Kidney glomerular epithelial cell (primary cell): ENCODE measurements around the gene CNPY2.
"Not testable (repeated sequence)": the region's sequence is repeated elsewhere in the genome, so short reads cannot be mapped to it uniquely, and the experiment has no call there.

Experiments used
- DNase-seq: peaks from one replicate; lab custom pipeline; 2025; lab: John Stamatoyannopoulos, UW

Gene CNPY2

DNA sequence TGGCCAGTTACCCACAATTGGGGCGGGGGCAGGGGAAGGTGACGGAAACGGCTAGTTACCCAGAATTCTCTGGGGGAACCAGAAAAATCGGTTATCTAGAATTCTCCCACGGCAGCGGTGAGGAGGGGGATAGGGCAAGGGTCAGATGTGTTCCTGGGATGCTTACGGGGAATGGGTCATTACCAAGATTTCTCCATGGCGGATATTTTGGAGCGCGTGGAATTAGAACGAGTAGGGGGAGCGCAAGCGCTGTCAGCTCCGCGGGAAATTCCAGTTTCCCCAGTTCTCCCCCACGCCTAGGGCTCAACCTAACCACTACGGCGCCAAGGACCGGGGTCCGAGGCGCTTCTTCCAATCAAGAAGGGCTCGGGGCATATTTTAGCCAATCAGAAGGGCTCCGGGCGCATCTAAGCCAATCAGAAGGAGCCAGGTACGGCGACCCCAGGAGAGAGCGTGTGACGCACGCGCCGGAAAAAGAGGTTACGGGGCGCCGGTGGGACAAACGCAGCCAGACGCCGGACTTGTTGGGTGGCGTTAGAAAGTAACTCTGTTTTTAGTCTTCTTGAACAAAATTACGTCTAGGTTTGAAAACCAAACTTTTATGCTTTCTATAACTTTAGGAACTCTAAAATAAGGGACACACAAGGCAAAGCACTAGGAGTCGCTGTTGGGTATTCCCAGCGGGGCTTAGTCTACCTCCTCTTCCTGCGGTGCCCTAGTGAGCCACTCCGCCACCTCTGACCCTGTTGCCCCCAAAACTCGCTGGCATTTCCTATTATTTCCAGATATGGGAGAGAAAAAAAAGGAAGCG, 18.1 kb upstream of the CNPY2 start, which contains the start of gene PAN2:
Gene PAN2 (minus strand): TSS at position 322 of the 811 bp plus-strand sequence. CDS start 906 bp downstream, outside the sequence.
- peak; percentile 90 for DNase-seq

DNA sequence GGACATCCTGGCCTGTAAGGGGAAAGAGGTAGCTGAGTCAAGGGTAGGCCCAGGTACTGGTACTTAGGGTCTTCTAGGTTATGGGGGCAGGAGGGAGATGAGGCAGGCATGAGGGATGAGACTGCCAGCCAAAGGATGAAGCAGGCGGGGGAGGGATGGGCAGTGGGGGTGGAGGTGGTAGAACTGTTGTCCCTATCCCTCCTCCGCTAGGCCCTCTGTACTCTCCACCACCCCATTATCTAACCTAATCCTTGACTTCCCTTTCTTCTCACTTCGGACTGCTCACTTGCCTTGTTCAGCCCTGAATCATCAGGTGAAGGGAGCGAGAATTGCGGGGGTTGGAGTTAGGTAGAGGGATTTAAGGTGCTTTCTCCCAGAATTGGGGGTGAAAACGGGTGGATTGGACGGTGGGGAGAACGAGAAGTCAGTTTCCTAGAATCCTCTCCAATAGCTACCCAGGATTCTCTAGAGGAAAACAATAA, 17.4 kb upstream of the CNPY2 start:
- DNase-seq = no peak

DNA sequence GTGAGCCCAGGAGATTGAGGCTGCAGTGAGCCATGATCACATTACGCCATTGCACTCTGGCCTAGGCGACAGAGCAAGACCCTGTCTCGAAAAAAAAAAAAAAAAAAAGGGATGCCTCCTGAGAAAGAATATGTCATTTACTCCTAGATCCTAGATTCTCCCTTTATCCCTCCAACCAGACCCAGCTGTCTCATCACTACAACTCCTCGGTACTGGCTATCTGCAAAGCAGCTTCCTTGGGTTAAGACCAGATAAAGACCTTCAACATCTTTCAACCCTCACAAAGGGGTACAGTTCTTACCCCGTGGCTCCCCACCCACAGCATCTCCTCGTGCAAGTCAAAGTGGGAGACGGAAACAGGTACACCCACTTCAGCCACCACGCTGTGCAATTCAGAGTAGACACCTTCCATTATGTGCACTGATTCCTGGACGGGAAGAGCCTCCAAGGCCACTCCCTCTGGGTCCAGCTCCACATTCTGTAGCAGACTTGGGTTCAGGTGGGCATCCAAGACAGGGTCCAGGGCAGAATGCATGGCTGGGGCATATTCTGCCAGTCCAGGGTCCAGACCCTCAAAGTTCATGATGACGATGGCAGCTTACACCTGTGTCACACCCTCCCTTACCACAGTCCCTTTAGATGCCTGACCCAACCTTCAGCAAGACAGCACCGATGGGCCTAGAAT, 16.9 kb upstream of the CNPY2 start:
- DNase-seq = no peak

DNA sequence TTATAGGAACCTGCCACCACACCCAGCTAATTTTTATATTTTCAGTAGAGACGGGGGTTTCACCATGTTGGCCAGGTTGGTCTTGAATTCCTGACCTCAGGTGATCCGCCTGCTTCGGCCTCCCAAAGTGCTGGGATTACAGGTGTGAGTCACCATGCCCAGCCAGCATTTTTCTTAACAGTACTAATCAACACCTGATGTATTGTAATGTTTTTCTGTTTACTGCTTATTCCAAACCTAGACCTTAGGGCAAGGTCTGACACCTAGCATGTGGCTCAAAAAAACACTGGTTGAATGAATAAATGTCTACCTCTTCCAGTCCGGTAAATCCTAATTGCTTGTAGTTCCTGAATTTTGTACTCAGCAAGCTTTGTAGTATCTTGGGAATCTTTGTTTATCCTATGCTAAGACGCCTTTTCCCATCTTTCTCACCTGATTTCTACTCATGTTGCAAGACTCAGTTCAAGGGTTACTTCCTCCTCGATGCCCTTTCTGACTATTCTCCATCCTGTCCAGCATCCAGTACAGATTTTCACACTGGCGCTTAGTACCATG, 15.2 kb upstream of the CNPY2 start:
- no peak for DNase-seq

DNA sequence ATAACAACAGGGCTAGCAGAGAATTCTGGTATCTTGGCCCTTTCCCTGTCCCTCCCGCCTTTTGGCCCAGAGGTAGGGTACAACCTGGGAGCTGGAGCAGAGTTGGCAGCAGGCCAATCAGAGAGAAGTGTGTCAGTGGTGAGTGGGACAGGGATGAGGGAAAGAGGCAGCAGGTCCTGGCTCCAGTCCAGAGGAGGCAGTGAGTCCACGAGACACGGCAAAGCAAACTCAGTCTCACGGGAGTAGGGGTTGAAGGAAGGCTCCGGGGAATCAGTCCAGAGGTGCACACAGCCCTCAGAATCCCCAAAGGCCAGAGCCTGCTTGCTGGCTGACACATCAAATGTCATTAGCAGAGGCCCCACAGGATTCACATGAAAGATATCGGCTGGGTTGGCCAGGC, 10.7 kb upstream of the CNPY2 start:
- no peak for DNase-seq

DNA sequence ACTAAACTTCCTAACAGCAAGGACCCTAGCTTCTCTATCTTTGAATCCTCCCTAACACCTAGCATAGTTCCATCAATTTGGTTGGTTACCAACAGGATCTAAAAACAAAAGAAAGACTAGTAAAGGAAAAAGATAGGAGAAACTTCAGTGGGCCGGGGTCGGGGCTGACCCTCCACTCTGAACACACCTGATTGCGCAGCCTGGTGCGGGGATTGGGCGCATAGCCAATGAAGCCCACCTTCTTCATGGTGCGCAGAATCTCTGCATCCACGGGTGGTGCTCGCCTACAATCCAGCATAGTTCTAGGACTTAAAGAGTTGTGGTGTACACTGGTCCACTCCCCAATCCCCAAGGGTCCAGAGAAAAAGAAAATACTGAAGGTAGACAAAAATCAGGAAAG, 10.3 kb upstream of the CNPY2 start:
- no peak for DNase-seq

DNA sequence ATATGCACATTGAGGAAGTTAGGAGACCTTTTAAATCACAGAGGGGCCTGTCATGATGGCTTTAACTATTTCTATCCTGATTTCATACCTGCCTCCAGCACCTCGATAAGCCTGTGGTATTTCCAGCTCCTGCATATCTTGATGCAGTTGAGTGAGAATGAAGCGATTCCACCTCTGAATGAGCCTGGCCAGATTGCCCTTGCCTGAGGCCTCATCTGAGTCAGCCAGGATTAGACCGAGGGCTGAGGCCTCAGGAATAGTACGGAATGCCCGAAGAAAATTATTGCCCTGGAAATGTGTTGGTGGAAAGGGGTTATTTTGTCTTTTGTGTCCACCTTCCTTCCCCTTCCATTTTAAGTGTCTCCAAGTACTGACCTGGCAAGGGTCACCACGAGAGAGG, 8.4 kb upstream of the CNPY2 start:
- DNase-seq = no peak

DNA sequence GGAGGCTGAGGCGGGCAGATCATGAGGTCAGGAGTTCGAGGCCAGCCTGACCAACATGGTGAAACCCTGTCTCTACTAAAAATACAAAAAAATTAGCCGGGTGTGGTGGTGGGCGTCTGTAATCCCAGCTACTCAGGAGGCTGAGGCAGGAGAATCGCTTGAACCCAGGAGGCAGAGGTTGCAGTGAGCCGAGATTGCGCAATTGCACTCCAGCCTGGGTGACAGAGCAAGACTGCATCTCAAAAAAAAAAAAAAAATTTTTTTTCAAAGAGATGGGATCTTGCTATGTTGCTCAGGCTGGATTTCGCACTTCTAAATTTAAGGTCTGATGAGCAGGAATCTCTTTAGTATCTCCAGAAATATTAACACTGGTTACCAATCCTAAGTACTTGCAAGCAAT, 5.8 kb upstream of the CNPY2 start:
- not testable (repeated sequence) for DNase-seq

DNA sequence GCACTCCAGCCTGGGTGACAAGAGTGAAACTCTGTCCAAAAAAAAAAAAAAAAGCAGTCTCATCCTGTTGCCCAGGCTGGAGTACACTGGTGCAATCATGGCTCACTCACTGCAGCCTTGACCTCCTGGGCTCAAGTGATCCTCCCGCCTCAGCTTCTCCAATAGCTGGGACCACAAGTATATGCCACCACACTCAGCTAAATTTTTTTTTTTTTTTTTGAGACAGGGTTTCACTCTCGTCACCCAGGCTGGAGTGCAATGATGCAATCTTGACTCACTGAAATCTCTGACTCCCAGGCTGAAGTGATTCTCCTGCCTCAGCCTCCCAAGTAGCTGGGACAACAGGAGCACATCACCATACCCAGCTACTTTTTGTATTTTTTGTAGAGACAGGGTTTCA, 5.2 kb upstream of the CNPY2 start:
- DNase-seq = no peak

DNA sequence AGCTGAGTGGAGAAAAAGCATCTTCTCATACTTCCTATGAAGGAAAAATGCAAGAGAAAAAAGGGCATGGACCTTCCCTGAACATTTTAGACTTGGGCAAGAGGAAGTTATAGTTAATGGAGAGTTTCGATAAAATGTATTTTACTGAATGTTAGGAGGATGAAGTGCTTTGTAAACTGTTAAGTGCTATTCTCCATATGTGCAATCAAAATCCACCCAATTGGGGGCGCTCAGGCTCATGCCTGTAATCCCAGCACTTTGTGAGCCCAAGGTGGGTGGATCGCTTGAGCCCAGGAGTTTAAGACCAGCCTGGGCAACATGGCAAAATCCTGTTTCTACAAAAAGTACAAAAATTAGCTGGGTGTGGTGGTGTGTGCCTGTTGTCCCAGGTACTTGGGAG, 1.9 kb upstream of the CNPY2 start:
- no peak for DNase-seq

DNA sequence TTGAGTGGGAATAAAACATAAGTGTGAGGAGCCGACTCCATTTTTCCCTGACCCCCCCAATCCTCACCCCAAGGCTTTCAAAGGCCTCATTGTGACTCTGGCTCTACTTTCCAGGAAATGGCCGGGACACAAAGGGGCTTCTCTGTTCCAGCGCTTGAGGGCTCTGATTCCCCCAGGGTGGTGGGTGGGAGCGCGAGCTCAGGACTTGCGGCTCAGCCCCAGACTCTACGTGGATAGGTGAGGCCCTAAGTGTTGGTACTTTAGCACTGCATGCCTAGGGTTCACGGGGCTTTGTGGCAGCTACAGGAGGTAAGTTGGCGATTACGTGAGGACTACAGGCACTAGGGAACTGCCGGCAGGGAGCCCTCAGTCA, 553 bp downstream of the CNPY2 start:
- DNase-seq = peak; percentile 5

DNA sequence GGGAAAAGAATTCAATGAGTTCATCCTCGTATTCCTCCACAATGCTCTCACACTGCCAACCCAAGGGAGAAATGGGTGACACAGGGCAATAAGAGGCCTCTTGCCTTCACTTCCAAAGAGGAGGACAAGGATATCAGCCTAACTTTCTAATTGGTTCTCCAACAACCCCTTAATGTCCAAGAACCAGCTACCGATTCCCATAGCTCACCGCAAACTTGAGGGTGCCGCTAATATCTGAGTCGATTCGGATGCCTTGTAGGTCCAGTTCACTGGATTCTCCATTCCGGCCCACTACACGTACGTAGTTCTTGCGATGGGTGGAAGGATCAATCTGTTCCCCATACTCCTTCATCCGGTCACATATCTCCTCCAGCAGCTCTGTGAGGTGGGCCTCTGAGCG, 4.8 kb downstream of the CNPY2 start:
- no peak for DNase-seq

DNA sequence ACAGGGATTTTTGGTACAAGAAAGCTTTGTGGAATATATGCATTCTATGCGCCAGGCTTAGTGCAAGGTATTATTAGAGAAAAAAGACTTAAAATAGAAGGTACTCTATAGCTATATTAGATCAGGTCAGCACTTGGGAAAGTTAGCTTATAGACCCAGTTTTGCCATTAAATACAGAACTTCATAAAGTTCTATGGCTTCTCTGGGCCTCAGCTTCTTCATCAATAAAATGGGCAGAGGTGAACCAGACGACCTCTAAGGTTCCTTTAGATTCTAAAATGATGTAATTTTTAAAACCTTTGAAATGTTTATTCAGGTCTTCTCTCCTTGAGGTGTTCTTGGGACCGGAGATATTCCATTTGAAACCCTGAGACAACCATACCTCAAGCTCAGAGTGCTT, 7.1 kb downstream of the CNPY2 start:
- no peak for DNase-seq

DNA sequence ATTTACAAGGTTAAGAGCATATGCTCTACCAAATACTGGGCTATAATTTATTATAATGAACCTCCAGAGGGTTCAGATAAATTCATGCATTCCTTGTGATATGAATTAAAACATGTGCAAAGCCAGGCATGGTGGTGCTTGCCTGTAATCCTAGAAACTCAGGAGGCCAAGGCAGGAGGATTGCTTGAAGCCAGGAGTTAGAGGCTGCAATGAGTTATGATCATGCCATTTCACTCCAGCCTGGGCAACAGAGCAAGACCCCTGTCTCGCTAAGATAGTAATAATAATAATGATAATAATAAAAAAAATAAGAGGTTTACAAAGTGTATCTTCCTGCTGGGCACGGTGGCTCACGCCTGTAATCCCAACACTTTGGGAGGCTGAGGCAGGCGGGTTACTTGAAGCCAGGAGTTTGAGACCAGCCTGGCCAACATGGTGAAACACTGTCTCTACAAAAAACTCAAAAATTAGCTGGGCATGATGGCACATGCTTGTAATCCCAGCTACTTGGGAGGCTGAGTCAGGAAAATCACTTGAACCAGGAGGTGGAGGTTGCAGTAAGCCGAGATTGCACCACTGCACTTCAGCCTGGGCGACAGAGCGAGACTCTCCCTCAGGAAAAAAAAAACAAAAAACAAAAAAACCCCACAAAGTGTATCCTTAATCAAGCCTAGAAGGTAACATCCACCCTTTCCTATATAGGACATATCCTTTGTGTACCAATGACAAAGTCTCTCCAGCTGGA, 8.4 kb downstream of the CNPY2 start:
- no peak for DNase-seq

DNA sequence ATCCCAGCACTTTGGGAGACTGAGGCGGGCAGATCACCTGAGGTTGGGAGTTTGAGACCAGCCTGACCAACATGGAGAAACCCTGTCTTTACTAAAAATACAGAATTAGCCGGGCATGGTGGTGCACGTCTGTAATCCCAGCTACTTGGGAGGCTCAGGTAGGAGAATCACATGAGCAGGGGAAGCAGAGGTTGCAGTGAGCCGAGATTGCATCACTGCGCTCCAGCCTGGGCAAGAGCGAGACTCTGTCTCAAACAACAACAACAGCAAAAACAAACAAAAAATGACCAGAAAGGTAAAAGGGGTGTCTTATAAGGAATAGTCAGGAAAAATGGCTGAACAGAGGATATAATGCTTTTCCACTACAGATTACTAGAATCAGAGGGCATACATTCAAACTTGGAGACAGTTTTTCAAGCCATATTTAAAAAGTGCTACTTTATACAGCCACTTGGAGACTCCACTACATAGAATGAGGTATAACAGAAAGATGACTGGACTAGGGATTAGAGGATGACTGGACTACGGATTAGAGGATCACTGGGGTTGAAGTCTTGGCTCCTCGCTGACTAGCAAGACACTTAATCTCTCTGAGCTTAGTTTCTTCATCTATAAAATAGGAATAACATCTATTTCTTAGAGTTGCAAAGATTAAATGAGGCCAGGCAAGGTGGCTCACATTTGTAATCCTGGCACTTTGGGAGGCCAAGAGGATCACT, 10.8 kb downstream of the CNPY2 start:
- DNase-seq = no peak

DNA sequence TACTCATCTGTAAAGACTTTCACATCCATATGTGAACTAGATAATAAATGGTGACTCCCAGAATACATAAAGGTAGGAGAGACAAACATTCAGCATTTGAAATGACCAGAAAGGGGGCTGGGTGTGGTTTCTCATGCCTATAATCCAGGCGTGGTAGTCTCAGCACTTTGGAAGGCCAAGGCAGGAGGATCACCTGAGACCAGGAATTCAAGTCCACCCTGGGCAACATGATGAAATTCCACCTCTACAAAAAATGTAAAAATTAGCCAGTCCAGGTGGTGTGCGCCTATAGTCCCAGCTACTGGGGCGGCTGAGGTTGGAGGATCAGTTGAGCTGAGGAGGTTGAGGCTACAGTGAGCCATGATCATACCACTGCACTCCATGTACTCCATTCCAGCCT, 11.5 kb downstream of the CNPY2 start:
- no peak for DNase-seq

DNA sequence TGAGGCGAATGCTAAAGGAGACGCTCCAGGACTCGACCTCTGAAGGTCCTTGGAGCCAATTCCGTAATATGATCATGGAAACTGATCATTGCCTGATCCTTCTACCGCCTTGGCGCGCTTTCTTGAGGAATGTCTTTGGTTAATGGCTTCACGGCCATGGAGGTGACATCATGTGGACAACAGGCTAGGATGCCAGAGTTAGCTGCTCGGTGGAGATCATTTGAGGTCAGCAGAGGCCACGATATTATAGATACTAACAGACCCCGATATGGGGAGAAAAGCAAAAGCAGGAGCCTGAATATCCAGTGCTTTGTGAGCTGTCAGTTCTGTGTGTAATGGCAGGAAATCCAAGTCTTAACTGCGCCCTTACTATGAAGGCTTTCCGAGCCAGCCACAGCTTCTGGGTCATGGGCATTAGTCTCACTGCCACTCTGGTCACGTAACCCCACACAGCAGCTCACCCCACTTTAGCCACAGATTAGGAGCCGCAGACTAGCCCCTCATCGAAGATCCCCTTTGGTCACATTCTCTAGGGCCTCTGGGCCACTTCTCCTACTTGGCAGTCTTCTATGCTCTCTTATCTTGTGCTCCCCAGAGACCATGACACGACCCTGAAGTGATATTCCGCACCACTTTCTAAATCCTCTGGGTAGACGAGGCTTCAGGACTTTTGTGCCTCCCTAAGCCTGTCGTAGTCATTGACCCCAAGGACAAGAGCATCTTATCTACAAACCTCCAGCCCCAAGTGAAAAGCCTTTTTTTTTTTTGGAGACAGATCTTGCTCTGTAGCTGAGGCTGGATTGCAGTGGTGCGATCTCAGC, 14.9 kb downstream of the CNPY2 start:
- DNase-seq = no peak

DNA sequence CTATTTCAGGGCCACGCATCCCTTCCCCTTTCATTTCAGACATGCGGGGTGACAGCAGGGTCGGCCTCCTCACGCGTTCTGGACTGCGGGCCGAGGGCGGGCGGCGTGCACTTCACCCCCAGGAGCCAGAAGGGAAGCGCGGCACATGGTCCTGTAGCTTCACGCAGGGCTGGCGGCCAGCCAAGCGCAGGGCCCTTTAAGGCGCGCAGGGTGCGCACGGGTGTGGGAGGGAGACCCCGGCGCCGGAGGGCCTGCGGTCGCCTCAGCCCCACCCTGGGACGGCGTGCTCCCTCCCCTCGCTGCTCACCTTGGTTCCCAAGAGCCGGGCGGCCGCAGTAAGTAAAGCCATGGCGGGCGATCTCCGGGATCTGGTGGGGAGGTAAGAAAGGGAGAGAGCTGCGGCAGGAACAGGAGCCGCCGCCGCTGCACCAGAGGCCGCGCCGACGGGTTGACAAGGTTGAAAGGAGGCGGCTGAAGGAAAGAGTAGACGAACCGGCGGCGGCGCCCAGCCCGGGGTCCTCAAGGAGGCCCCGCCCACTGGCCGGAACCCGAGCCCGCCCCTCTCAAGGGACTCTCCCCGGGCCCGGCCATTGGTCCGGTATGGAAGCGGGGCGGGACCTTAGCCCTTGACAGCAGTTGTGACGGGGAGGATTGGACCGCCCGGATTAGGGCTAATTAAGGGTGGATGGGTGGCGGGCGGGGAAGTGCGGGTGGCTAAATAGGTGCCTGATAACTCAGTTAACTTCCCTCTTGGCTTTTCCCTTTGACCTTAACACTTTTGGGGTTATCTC, 15.7 kb downstream of the CNPY2 start, which contains the start of gene CS:
Gene CS (minus strand): TSS at position 478 of the 791 bp plus-strand sequence. CDS start 129 bp downstream, at position 349.
- DNase-seq = peak; percentile 94

DNA sequence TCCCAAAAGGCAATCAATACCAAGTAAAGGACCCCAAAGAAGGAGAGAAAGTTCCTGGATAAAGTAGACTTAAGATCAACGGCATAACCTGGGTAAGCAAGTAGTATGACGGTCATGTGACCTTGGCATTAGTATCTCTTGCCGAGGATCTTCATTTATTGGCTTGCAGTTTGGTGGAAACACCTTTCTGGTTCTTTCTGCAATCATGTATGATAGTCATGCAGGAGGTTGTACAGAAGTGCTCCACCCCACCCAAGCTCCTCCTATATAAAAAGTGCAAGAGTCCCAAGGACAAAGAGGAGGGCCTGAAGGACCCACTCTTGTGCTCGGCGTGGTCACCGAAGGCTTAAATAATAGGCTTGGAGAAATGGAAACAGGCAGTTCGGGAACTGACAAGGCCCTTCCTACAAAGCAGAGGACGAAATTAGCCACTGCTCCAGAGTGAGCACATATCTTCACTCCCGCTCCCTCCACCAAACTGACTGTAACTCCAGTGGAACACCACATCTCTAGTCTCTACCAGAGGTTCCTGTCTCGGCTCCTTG, 16.4 kb downstream of the CNPY2 start:
- DNase-seq = no peak

DNA sequence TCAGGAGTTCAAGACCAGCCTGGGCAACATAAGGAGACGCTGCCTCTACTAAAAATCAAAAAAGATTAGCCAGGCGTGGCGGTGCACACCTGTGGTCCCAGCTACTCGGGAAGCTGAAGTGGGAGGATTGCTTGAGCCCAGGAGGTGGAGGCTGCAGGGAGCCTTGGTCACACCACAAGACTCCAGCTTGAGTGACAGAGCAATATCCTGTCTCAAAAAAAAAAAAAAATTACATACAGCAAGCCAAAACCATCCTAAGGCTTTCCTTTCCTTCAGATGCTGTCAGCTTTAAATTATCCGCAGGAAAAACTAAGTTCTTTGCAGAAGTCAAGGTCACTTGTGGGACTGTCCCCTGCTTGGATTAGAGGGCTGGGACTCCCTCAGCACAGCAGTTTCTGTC, 17.0 kb downstream of the CNPY2 start:
- no peak for DNase-seq
